NCI-H2227 (cell line): ENCODE measurements around the gene ERG.
A peak's percentile ranks its signal among the peaks of the same experiment; 100 is the strongest.

ENCODE experiments used
- DNase-seq: peaks from one replicate; lab custom pipeline; 2025; ENCODE audit not compliant: unreplicated experiment; lab: John Stamatoyannopoulos, UW

The ERG gene, protein sequence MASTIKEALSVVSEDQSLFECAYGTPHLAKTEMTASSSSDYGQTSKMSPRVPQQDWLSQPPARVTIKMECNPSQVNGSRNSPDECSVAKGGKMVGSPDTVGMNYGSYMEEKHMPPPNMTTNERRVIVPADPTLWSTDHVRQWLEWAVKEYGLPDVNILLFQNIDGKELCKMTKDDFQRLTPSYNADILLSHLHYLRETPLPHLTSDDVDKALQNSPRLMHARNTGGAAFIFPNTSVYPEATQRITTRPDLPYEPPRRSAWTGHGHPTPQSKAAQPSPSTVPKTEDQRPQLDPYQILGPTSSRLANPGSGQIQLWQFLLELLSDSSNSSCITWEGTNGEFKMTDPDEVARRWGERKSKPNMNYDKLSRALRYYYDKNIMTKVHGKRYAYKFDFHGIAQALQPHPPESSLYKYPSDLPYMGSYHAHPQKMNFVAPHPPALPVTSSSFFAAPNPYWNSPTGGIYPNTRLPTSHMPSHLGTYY

DNA sequence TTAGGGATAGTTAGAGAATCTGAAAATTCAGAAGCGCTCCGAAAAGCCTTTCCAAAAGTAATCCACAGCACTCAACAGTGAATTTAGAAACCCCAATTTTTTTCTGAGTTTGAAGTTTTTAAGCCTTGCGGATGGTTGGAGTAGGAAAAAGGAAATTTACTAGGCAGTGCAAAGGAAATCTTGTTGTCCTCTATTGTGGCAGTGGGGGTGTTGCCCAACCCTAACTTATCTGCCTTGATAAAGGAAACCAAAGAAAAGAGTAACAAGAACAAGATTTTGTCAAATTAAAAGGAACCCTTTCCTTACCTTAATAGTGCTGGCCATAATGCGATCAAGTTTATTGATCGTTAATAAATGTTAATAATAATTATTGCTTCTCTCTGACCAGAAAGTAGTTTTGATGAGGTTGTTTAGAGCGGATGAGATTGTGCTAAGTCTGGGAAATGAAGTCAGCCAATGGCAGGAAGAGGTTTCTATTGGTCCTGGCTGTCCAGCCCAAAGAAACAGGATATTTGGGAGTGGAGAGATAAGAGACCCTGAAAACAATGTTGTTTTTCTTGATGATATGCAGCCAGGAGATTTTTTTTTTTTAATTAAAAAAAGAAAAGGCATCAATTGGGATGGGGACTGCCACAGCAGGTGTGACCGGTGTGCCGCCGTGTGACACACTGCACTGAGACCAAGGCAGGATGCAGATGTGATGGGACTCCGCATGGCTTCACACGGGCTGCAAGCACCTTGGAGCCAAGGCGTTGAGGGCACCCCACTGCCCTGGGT, at the start of gene ERG:
ERG (minus strand) TSS at position 421 of the 777 bp plus-strand sequence; CDS start at position 324, 97 bp downstream.
- no peak for DNase-seq

DNA sequence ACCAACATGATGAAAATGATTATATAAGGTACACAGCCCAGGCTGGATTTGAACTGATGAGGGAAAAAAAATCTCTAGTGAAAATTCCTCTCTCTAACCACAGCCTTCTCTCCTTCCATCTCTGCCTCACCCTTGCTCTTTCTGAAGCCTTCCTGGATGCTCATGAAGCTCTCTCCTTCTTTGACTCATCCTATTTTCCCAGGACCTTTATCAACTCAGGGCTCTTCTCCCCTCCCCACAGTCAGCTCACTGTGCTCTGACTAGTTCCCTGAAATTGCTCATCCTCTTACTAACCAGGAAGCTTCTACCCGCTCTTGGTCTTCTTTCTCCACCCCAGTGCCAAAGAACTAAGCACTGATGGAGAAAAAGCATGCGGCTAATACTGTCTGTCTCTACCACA, 46.4 kb upstream of the ERG start:
- DNase-seq: no peak

DNA sequence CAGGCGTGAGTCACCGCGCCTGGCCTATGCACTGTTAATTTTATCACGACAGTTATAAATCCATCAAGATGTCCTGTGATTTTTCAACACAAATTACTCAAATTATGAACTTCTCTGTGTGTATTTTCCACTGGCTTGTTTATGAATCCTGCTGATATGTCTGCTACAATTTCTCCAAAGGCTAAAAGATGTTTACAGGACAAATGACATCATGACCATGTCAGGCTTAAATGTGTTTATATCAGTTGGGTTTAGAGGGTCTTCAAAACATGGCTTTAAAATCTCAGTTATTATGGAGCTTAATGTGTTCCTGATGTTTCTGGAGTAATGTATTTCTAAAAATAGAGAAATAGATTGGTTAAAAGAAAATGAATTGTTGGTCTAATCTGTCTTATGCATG, 44.0 kb upstream of the ERG start:
- DNase-seq: no peak

GRCh38 chr21:38538353-38538752, 40.1 kb upstream of the ERG start:
- no peak for DNase-seq

- DNase-seq: no peak
Measured at GRCh38 chr21:38534591-38534990, 36.3 kb upstream of the ERG start.

- no peak for DNase-seq
Measured at GRCh38 chr21:38533887-38534286, 35.6 kb upstream of the ERG start.

- DNase-seq: no peak
Measured at GRCh38 chr21:38531591-38531990, 33.3 kb upstream of the ERG start.

DNA sequence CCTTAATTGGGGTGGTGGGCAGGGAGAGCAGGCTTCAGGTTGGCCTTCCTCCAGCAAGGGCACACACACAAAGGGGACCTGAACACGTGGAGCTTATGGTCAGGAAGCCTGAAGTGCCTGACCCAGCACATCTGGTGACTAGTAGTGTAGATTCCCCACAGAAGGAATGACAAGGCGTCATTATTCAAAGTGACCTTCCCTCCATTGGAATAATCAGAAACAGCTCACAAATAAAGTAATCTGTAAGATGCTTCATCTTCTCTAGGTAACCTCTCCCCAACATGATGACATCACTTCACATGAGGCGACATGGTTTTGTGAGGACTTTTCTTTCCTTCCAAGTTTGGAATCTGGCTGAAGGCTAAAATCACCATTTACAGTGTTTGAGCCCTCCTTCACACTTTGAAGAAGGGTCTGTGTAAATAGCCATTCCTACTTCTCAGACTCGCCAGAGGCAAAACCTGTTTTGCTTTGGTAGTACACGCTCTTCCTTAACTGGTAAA, 32.8 kb upstream of the ERG start:
- DNase-seq: no peak

DNA sequence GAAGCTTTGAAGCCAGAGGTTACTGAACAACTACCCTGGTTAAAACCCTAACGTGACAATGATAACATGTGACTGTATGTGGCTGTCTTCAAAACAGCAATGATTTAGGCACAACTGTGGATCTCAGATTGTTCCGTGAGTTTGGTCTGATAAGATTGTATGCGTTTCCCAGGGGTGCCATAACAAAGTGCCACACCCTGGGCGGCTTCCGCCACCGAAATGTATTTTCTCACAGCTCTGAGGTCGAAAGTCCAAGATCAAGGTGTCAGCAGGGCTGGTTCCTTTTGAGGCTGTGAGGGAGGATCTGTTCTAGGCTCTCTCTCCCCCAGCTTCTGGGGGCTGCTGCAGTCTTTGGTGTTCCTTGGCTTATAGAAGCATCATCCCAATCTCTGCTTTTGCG, 29.5 kb upstream of the ERG start:
- no peak for DNase-seq

DNA sequence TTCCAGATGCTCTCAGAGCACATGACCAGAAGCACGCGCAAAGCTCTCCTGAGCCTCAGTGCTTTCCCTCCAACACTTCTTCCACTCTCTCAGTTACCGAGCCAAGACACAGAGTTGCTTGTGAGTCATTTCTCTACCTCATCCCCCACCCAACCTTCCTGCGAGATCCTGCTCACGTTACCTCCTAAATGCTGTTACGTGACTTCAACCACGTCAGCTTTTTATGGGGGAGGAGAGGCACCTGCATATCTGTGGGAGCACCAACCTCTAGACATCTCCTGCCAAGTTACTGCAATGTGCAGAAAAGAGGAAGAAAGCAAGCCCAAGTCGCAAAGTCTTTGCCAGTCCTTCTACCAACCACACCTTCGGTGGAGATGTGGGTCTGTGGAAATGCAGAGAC, 27.2 kb upstream of the ERG start:
- DNase-seq: no peak

- no peak for DNase-seq
Measured at GRCh38 chr21:38524168-38525153, 26.2 kb upstream of the ERG start.

DNA sequence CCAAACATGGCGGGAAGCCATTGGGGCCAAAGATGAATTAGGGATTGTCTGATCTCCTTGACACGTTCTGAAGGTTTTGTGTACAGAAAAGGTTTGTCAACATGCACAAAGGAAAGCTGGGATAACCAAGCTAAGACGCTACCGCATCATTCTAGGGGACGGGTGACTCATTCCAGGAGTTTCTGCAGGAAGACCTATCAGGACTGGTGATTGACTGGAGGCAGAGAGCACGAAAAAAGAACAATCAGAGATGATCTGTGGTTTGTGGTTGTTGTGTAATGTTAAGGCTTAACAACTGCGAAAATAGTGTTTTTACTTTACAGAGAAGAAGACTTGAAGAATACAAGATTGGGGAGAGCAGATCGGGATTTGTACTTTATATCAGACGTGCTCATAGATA, 22.2 kb upstream of the ERG start:
- no peak for DNase-seq

DNA sequence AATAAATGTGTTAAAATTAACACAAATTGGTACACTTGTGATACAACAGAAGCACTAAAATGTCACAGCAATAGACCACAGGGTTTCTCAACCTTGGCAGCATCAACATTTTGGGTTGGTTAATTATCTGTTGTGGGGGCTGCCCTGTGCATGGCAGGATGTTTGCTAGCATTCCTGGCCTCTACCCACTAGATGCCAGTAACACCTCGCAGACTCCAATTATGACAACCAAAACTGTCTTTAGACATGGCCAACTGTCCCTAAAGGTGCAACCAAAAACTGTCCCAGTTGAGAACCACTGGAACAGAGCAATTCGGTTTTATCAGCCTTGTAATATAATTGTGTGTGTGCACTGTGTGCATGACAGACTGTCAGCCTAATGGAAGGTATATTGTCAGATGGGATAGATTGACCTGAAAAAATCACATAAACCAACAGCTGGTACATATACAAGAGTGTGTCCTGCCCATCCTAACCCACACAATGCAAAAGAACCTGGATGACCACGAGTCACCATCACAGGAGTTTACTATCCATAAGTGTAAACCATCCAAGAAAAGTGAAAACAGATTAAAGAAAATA, 13.5 kb upstream of the ERG start:
- no peak for DNase-seq

- no peak for DNase-seq
Measured at GRCh38 chr21:38511198-38511597, 12.9 kb upstream of the ERG start.

DNA sequence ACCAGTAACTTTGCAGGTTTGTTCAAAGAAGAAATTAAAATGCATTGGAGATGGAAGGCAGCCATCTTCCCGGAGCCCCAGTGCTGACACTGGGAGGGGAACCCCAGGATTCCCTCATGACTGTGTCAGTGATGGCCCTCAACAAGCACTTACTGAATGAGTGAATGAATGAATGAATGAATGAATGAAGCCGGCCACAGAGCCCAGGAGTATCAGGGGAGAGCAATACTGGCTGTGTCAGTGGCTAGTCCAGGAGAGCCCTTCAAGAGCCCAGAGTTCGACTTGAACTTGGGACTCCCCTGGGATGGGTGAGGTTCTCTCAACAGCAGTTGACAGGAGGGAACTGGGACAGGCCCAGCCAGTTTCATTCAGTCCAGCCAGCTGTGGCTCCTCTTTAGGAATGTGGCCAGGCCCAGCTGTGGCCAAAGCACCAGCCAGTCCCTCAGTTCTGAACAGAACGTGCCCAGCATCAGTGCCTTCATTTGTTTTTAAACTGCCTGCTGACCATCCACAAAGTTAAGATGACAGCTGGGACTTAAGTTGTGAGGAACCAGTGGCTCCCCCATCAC, 9.2 kb upstream of the ERG start:
- no peak for DNase-seq

- DNase-seq: no peak
Measured at GRCh38 chr21:38506661-38507281, 8.5 kb upstream of the ERG start.

DNA sequence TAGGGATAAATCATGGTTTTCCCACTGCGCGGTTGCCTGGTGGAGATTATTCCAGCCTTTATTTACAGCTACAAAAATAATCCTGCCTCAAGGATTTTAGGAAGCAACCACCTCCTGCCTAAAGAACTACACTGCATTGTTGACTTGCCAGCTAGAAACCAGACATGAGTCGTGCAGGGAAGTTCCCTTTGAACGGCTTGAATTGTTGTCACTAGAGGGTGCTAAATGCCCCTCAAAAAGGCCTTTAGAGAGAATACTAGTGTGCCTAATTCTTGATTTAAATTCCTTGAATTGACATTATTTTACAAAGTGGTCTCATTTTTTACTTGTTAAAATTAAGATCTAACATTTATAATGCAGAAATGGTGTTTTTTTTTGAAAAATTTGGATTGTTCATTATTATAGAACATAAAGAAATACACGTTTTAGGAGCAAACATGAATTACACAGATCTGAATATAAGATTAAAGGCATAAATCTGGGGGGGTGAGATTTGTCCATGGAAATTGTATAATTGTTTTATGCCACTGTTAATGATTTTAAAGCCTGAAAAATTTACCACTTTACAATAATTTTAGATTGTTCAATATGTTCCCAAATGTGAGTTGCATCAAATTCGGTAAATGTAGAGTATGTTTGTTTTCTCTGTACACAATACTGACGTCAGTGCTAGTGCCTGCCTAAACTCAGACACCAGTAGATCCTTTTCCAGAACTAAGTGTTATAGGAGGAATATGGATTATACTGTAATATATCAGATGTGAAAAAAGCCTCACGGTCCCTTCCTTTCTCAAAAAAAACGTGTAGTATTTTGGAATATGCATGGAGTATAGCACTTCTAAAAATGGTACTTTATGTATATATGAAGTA, 7.6 kb upstream of the ERG start:
- DNase-seq: peak; percentile 35

GRCh38 chr21:38504066-38504465, 5.8 kb upstream of the ERG start:
- no peak for DNase-seq

DNA sequence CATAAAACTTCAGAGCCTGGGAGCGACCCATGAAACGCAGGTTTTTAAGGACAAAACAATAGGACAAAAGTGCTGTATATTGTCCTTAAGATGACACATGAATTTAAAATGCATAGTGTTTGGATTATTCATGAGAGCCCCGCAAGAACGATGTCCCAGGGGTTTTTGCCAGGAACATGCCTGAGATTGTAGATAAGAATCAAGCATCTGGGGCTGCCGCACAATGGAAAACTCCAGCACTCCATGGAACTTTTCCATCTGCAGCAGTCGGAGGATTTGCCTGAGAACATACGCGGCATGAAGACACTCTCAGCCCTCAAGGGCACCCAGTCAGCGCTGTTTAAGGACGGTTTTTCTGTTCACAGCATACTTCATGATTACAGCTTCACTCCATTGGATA, 5.3 kb upstream of the ERG start:
- DNase-seq: no peak
